ENCODE results near the gene DIPK1C.

- TF ChIP-seq POLR2A (IDR thresholded peaks at IDR 0.05) (no peak), CTCF (IDR thresholded peaks at IDR 0.05) (no peak), EP300 (IDR thresholded peaks at IDR 0.05) (no peak)
Observed at GRCh38 chr18:74501386-74501785, 44.3 kb upstream of the DIPK1C start.

All from suprapubic skin (tissue), 3 donors.